Upper lobe of right lung (tissue), 1 donor: ENCODE data around the gene SGTA. TPM values are rescaled to one million over a fixed set of nuclear protein-coding genes. Genes with fewer than 3 reads are reported as not detected.

Source experiments
- ATAC-seq: fragments of 200-7000 bp; cut with Tn5 transposase; one replicate; pipeline ENCODE4 v1.9.1; 2020; ENCODE audit warnings: mild to moderate bottlenecking, moderate library complexity
- DNase-seq: peaks from one replicate; pipeline ENCODE4 v3.0.0-alpha.2; 2020
- H3K27ac ChIP-seq: fragments of 200-600 bp; one replicate; pipeline ENCODE4 v1.8.0; 2022
- H3K27me3 ChIP-seq: fragments of 200-600 bp; one replicate; pipeline ENCODE4 v1.8.0; 2022; ENCODE audit warnings: mild to moderate bottlenecking
- H3K36me3 ChIP-seq: fragments of 200-600 bp; one replicate; pipeline ENCODE4 v1.8.0; 2022
- H3K4me1 ChIP-seq: fragments of 200-600 bp; one replicate; pipeline ENCODE4 v1.8.0; 2022
- H3K4me3 ChIP-seq: fragments of 200-600 bp; one replicate; pipeline ENCODE4 v1.8.0; 2022; ENCODE audit warnings: mild to moderate bottlenecking
- H3K9me3 ChIP-seq: fragments of 200-600 bp; one replicate; pipeline ENCODE4 v1.8.0; 2022
- intact Hi-C: fragments of 100-400 bp; cut with DNase I; formaldehyde crosslinking; loops from one replicate; pipeline ENCODE4 v1.11.0; 2022
- total RNA-seq: library from RNA; stranded (reverse); fragmentation: NEBNext Ultra II Directional; extraction: Animal tissue kit (Norgen Biotek cat#: 25700); gene quantifications from one replicate; pipeline ENCODE4 v1.2.1, GENCODE V29; 2021
- TF ChIP-seq, protein P1 (sequence below): fragments of 200-600 bp; IDR thresholded peaks from one replicate; pipeline ENCODE4 v1.8.0; 2022; ENCODE audit warnings: antibody characterized with exemption
- donor health status: DM: no; HTN: yes; CAD: no; lungs with severe emphysema.

SGTA gene
- total RNA-seq, 1 donor from 2014 or later, result 44.9 TPM

DNA sequence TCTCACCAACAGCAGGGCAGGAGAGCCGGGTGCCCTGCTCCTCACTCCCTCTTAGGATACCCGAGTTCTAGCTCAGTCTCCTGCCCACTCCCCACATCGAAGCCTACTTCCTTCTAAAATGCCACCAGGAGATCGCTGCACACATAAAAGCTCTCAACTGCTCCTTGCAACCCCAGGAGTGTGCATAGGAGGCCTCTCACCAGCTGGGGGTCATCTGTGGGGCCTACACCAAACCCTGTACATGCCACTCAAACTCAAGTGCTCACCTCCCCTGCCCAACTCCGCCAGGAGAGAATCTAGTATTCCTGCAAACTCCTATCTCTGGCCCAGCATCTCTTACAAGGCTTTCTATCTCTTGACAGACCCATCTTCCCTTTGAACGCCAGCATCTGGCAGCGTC, 2.8 kb downstream of the SGTA start:
- no peaks in the 10 kb centered on the region for H3K9me3 ChIP-seq
- H3K4me1 ChIP-seq, result peaks cover 33% of the 10 kb centered on the region
- H3K27ac ChIP-seq, result no peak overlapping the region
- ATAC-seq (no peak), DNase-seq (no peak)
- TF ChIP-seq, protein P1, sequence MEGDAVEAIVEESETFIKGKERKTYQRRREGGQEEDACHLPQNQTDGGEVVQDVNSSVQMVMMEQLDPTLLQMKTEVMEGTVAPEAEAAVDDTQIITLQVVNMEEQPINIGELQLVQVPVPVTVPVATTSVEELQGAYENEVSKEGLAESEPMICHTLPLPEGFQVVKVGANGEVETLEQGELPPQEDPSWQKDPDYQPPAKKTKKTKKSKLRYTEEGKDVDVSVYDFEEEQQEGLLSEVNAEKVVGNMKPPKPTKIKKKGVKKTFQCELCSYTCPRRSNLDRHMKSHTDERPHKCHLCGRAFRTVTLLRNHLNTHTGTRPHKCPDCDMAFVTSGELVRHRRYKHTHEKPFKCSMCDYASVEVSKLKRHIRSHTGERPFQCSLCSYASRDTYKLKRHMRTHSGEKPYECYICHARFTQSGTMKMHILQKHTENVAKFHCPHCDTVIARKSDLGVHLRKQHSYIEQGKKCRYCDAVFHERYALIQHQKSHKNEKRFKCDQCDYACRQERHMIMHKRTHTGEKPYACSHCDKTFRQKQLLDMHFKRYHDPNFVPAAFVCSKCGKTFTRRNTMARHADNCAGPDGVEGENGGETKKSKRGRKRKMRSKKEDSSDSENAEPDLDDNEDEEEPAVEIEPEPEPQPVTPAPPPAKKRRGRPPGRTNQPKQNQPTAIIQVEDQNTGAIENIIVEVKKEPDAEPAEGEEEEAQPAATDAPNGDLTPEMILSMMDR, result no peak
- intact Hi-C loops, result no loop called here
- H3K4me3 ChIP-seq, result no peak overlapping the region
- no peaks in the 10 kb centered on the region for H3K36me3 ChIP-seq
- no peaks in the 10 kb centered on the region for H3K27me3 ChIP-seq

DNA sequence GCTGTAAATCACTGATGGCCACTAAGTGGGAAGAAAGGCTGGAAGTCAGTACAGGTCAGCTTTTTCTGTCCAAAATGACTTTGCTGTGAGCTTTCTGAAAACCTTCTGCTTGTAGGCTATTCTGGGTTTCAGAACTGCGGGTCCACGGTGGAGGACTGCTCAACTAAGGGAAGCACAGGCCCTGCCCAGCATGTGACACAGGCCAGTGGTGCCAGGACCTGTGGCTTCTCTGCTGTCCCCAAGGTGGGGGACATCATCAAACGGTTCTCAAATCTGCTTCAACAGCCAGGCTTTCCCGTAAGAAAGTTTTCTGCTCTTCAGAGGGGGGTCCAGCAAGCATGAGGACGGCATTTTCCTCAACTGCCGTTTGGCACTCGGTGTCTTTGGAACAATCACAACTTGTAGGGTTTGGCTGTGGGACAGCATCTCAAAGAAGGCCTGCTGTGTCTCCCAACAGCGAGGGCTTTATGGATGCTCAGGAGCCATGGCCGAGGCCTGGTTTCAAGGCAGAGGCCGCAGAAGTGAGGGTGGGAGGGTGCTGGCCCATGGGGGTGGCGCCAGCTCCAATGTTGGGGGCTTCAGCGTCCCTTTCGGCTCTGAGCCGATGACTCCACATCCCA, 3.8 kb downstream of the SGTA start:
- intact Hi-C loops, result no loop called here
- Histone ChIP-seq H3K9me3 (no peaks in the 10 kb centered on the region), H3K4me1 (peaks cover 32% of the 10 kb centered on the region), H3K36me3 (no peaks in the 10 kb centered on the region), H3K4me3 (no peak overlapping the region), H3K27me3 (no peaks in the 10 kb centered on the region), H3K27ac (no peak overlapping the region)
- ATAC-seq (no peak), DNase-seq (no peak)
- TF ChIP-seq, protein P1, result no peak

DNA sequence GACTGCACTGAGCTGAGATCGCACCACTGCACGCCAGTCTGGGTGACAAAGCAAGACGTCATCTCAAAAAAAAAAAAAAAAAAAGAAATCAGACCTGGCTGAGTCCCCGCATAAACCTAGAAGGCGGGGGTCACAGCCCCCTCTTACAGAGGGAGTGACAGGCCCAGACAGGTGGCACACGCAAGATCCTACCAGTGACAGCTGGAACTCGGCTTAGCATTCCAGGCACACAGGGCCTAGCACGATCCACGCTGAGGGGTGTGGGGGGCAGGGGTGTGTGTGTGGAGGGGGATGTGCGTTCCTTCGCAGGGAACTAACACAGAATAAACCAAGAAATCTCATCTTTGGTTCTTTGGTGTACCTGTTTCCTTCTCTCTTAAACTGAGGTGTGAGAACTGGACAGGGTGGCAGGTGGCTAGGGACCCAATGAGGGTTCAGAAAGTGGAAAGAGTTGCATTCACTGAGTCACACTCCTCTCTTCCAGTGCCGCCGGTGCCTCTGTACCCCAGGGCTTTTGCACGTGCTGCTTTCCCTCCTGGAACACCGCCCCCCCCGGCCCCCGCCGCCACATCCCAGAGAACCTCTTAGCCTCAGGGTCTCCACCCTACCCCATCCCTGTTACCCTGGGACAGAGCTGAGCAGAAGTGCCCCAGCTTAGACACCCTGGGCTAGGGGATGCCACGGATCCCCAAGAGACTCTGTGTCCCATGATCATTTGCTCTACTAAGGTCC, 5.0 kb downstream of the SGTA start:
- DNase-seq (no peak), ATAC-seq (no peak)
- peaks cover 32% of the 10 kb centered on the region for H3K4me1 ChIP-seq
- TF ChIP-seq, protein P1, result no peak
- no peaks in the 10 kb centered on the region for H3K27me3 ChIP-seq
- no peak overlapping the region for H3K4me3 ChIP-seq
- intact Hi-C loops, result no loop called here
- H3K36me3 ChIP-seq, result no peaks in the 10 kb centered on the region
- H3K27ac ChIP-seq, result no peak overlapping the region
- no peaks in the 10 kb centered on the region for H3K9me3 ChIP-seq

DNA sequence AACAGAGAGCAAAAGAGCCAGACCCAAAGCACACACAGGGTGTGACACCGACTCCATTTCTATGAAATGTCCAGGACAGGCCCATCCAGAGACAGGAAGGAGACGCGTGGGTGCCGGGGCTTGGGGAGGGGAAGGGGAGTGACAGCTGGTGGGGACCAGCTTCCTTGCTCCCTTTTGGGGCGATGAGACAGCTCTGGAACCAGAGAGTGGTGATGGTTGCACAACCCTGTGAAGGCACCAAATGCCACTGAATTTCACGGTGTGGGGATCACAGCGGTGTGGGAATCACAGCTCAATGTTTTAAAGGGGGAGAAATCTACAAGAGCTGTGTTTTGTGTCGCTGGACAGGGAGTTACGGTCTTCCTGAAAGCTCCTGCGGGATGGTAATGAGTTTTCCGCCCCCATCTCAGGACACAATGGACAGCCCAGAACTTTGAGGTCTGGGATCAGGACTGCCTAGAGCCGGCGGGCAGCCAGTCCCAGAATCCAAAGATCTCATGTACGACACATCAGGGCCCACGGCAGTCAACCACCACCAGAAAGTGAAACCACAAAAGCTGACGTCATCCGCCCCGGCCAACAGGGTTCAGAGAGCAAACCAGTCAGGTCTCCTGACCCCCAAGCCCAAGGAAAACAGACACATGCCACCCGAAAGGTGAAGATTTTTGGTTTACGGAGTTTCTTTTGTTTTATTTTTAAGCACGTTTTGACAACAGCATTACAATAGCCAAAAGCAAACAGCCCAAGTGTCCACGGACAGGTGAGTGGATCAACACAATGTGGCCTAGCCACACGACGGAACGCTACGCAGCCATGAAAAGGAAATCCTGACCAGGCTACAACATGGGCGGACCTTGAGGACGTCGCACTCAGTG, 7.3 kb downstream of the SGTA start:
- Histone ChIP-seq H3K4me3 (peak overlapping the region; percentile 34), H3K4me1 (peaks cover 14% of the 10 kb centered on the region), H3K27ac (peak overlapping the region; percentile 86), H3K36me3 (no peaks in the 10 kb centered on the region), H3K27me3 (no peaks in the 10 kb centered on the region), H3K9me3 (no peaks in the 10 kb centered on the region)
- intact Hi-C loops, result no loop called here
- ATAC-seq (peak; percentile 77), DNase-seq (peak; percentile 81)
- TF ChIP-seq, protein P1, result no peak

DNA sequence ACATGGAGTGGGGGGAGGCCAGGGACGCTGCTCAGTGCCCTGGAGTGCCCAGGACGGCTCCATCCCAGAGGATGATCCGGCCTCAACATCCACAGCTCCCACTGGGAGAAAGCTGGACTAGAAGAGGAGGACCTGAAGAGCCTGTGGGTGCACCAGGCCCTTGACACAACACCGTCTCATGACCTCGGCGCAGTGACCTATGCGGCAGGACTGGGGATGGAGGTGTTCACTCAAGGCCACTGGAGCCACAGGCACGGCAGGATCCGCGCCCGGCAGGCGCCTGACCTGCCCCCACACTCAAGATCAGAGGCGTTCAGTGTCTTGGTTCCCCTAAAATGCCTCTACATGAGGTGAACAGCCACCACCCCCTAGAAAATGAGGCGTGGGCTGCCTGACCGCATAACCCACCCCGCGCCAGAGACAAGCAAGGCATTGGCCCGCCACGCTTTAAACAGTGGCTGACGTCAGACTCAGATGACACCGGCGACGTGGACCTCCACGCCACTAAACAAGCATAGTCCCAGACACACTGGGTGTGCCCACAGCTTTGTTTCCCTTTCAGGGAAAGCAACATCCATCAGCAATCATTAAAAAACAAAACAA, 8.0 kb downstream of the SGTA start:
- ATAC-seq, result peak; percentile 78
- Histone ChIP-seq H3K4me3 (peak overlapping the region; percentile 34), H3K9me3 (no peaks in the 10 kb centered on the region), H3K27ac (peak overlapping the region; percentile 86), H3K27me3 (no peaks in the 10 kb centered on the region), H3K36me3 (no peaks in the 10 kb centered on the region), H3K4me1 (peaks cover 17% of the 10 kb centered on the region)
- intact Hi-C loops, result no loop called here
- DNase-seq, result peak; percentile 85
- TF ChIP-seq, protein P1, result no peak
